Germinal center (tissue), 1 donor: ENCODE data around the gene VASH1.

Source experiments
- DNase-seq: peaks from one replicate; pipeline ENCODE4 v3.0.0; 2012; ENCODE audit warnings: mixed read lengths, low spot score

VASH1 gene

GRCh38 chr14:76832503-76832988 lies 71.3 kb downstream of the VASH1 start:
- no peak for DNase-seq
